ENCODE results near the gene DISP3. TPM values are rescaled to one million over a fixed set of nuclear protein-coding genes. Genes with fewer than 3 reads are reported as not detected.

DISP3 gene
- total RNA-seq (2022; extraction: Qiagen RNA extraction; ENCODE audit: low read depth): 0.24 to 0.55 TPM (median 0.28 TPM) in 5 replicates

DNA sequence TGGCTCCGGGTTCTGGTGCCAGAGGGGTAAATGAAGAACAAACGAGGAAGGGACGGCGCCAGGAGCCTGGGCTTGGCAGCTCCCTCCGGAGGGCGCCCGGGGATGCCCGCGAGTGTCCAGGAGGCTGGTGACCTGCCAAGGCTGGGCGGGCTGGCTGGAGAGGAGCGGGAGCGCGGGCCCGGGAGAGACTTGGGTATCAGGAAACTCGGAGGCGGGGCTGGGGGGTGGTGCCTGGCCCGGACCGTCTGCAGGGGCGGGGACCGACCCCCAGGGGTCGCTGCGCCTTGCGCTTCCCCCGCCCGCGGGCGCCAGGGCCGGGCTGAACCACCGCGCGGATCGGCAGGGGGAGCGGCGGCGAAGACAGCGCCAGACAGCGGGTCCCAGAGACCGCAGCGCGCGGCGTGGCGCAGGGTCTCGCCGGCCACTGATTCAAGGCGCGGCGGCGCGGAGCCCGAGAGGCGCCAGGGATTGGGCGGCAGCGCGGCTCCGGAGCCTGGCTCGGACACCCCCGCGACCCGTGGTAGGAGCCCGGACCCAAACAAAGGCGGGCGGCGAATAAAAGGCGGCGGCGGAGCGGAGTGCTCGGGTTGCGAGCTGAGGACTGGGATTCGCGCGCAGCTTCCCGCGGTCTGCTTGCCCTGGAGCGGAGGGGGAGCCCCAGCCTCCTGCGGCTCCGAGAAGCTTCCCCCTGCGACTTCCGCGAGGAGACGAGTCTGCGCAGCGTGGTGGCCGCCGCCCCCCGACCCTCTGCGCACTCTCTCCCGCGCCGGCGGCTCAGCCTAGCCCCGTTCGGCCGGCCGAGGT lies at the start of gene DISP3:
DISP3 (plus strand) TSS at position 585 of the 804 bp plus-strand sequence. CDS start 21,838 bp downstream, outside the sequence.

Other genes starting within 250 kb of the DISP3 start
- gene MTOR, start 216.6 kb upstream of the DISP3 start, total RNA-seq (2022; extraction: Qiagen RNA extraction; ENCODE audit: low read depth): 14.5 to 17.0 TPM (median 15.3 TPM) in 5 replicates
- gene UBIAD1, start 206.0 kb upstream of the DISP3 start, total RNA-seq (2022; extraction: Qiagen RNA extraction; ENCODE audit: low read depth): 14.6 to 17.4 TPM (median 16.8 TPM) in 5 replicates
- gene FBXO2, start 175.3 kb downstream of the DISP3 start, total RNA-seq (2022; extraction: Qiagen RNA extraction; ENCODE audit: low read depth): 7.2 to 10.0 TPM (median 8.9 TPM) in 5 replicates
- 13.8 to 20.2 TPM (median 17.1 TPM) in 5 replicates for gene FBXO44, start 175.7 kb downstream of the DISP3 start, total RNA-seq (2022; extraction: Qiagen RNA extraction; ENCODE audit: low read depth)
- gene FBXO6, start 185.0 kb downstream of the DISP3 start, total RNA-seq (2022; extraction: Qiagen RNA extraction; ENCODE audit: low read depth): 7.1 to 8.8 TPM (median 8.5 TPM) in 5 replicates
- 40.6 to 57.1 TPM (median 51.6 TPM) in 5 replicates for gene MAD2L2, start 202.0 kb downstream of the DISP3 start, total RNA-seq (2022; extraction: Qiagen RNA extraction; ENCODE audit: low read depth)
- gene DRAXIN, start 212.6 kb downstream of the DISP3 start, total RNA-seq (2022; extraction: Qiagen RNA extraction; ENCODE audit: low read depth): 0.07 to 0.21 TPM (median 0.12 TPM) in 5 replicates